ENCODE data around the gene MBNL2. TPM values are rescaled to one million over a fixed set of nuclear protein-coding genes. Genes with fewer than 3 reads are reported as not detected.

MBNL2 gene
- total RNA-seq, 1 donor from 2014 or later = 16.9 TPM

DNA sequence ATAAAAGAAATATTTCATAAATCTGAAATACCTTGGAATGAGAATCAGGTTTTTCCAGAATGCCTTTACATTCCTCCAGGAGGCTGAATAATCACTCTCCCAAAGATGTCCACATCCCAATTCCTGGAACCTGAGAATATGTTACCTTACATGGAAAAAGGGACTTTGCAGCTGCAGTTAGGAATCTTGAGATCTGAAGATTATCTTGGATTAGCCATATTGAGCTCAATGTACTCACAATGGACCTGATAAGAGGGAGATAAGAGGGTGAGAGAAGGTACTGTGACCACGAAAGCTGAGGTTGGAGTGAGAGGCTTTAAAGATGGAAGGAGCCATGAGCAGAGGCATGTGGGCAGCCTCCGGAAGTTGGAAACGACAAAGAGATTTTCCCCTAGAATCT, 36.8 kb upstream of the MBNL2 start:
- TF ChIP-seq, protein P1, sequence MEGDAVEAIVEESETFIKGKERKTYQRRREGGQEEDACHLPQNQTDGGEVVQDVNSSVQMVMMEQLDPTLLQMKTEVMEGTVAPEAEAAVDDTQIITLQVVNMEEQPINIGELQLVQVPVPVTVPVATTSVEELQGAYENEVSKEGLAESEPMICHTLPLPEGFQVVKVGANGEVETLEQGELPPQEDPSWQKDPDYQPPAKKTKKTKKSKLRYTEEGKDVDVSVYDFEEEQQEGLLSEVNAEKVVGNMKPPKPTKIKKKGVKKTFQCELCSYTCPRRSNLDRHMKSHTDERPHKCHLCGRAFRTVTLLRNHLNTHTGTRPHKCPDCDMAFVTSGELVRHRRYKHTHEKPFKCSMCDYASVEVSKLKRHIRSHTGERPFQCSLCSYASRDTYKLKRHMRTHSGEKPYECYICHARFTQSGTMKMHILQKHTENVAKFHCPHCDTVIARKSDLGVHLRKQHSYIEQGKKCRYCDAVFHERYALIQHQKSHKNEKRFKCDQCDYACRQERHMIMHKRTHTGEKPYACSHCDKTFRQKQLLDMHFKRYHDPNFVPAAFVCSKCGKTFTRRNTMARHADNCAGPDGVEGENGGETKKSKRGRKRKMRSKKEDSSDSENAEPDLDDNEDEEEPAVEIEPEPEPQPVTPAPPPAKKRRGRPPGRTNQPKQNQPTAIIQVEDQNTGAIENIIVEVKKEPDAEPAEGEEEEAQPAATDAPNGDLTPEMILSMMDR (conservative IDR thresholded peaks at IDR 0.05) = no peak
- H3K4me3 Mint-ChIP-seq = no peak overlapping the region
- peaks cover 2% of the 10 kb centered on the region for H3K27me3 Mint-ChIP-seq (ENCODE audit: low read depth)

DNA sequence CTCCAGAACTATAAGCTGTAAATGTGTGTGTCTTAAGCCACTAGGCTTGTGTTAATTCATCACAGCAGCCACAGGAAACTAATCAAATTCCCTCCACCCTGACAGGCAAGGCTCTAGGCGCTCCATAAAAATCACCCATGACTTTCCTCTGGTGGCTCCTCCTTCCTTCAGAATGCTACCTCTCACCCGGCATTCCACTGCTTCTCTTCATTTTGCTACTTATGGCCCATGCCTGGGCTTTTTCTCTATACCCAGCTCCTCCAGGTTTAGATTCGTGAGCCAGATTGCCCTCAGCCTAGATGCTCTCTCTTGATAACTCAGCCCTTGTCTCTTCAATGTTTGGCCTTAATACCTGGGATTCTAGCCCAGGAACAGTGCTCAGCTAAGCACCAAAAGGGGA, 36.4 kb upstream of the MBNL2 start:
- TF ChIP-seq, protein P1 (conservative IDR thresholded peaks at IDR 0.05) = no peak
- Mint-ChIP-seq H3K4me3 (no peak overlapping the region), H3K4me1 (peaks cover 6% of the 10 kb centered on the region), H3K27me3 (ENCODE audit: low read depth) (peaks cover 2% of the 10 kb centered on the region), H3K9me3 (no peaks in the 10 kb centered on the region), H3K27ac (ENCODE audit: unreplicated experiment) (peak overlapping the region; percentile 3), H3K36me3 (ENCODE audit: low read depth) (no peaks in the 10 kb centered on the region)
- no peak for DNase-seq (ENCODE audit: low read depth, low spot score)

More for the DNA sequence above, 36.8 kb upstream of the MBNL2 start:
- no peaks in the 10 kb centered on the region for H3K9me3 Mint-ChIP-seq
- DNase-seq (ENCODE audit: low read depth, low spot score) = no peak
- H3K4me1 Mint-ChIP-seq = peaks cover 7% of the 10 kb centered on the region
- no peaks in the 10 kb centered on the region for H3K36me3 Mint-ChIP-seq (ENCODE audit: low read depth)
- no peak overlapping the region for H3K27ac Mint-ChIP-seq (ENCODE audit: unreplicated experiment)

DNA sequence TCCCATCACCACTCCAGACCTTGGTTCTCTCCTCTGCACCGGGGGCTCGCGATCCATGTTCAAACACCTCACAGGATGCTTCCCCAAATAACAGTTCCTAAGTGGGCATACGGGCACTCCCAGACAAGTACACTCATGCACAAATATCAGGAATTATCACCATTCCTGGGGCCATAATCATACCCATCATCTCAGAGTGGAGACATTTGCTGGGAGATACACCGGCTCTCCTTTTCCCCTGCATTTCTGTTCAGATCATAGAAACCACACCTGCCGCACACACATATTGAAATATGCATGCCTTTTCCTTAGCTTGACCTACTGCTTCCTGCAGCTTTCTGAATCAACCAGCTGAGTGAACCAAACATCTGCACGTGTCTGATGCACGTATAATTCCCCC, 33.9 kb upstream of the MBNL2 start:
- no peak overlapping the region for H3K4me3 Mint-ChIP-seq
- no peak overlapping the region for H3K27ac Mint-ChIP-seq (ENCODE audit: unreplicated experiment)
- H3K4me1 Mint-ChIP-seq = no peaks in the 10 kb centered on the region
- TF ChIP-seq, protein P1 (conservative IDR thresholded peaks at IDR 0.05) = no peak
- no peak for DNase-seq (ENCODE audit: low read depth, low spot score)
- no peaks in the 10 kb centered on the region for H3K36me3 Mint-ChIP-seq (ENCODE audit: low read depth)
- H3K9me3 Mint-ChIP-seq = no peaks in the 10 kb centered on the region
- peaks cover 2% of the 10 kb centered on the region for H3K27me3 Mint-ChIP-seq (ENCODE audit: low read depth)

DNA sequence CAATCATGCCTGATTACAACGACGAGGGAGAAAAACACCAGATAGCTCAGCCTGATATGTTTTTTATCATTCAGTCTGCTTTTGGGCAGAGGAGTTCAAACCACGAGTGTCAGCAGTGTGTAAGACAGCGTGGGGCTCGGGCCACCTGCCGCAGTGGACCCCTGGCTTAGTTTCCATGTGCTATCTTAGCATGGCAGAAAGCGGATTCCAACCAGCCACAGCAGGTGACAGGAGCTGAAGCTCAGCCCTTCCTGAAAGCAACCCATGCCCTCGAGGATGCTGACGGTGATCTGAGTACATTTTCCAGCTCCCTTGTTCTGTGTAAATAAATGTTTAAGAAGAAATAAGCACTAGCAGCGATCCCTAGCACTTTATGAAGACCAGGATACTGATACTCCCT, 32.2 kb upstream of the MBNL2 start:
- Mint-ChIP-seq H3K36me3 (ENCODE audit: low read depth) (no peaks in the 10 kb centered on the region), H3K27me3 (ENCODE audit: low read depth) (peaks cover 2% of the 10 kb centered on the region), H3K27ac (ENCODE audit: unreplicated experiment) (no peak overlapping the region), H3K4me3 (no peak overlapping the region), H3K9me3 (peaks cover 3% of the 10 kb centered on the region), H3K4me1 (peaks cover 15% of the 10 kb centered on the region)
- no peak for DNase-seq (ENCODE audit: low read depth, low spot score)
- TF ChIP-seq, protein P1 (conservative IDR thresholded peaks at IDR 0.05) = no peak

DNA sequence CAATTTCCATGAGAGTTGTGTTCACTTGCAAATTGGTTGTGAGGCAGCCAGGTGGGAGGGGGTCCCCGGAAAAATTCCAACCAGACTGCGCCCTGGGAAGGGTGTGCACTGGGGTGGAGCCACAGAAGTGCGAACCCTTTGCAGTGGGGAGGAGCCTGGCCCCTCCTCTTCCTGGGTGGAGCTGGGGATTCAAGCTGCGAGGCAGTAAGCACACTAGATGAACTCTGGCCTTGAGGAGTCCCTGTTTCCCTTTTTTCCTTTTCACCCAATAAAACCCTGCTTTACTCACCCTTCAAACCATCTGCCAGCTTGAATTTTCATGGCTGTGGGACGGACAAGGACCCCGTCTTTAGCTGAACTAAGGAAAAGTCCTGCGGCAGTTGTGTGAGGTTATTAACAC, 31.0 kb upstream of the MBNL2 start:
- no peak overlapping the region for H3K4me3 Mint-ChIP-seq
- H3K4me1 Mint-ChIP-seq = peaks cover 22% of the 10 kb centered on the region
- no peaks in the 10 kb centered on the region for H3K36me3 Mint-ChIP-seq (ENCODE audit: low read depth)
- no peak for DNase-seq (ENCODE audit: low read depth, low spot score)
- TF ChIP-seq, protein P1 (conservative IDR thresholded peaks at IDR 0.05) = no peak
- H3K27ac Mint-ChIP-seq (ENCODE audit: unreplicated experiment) = no peak overlapping the region
- peaks cover 3% of the 10 kb centered on the region for H3K9me3 Mint-ChIP-seq
- no peaks in the 10 kb centered on the region for H3K27me3 Mint-ChIP-seq (ENCODE audit: low read depth)

DNA sequence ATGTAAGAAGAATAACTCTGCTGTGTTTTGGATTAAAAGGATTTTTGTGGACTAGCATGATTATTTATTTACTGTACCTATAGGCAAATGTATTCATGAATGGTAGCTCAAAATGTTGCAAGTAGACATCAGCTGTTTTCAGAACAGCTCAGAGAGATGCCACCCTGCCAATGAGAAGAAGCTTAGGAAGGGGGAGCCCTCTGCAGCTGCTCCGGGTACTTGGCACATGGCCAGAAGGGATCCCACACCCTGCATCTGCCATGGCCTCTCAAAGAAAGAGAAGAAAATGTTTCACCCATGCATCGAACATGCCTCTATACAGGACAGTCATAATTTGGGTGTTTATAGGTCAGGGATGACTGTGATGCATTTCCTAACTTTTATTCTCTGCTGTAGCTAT, 30.5 kb upstream of the MBNL2 start:
- H3K9me3 Mint-ChIP-seq = peaks cover 3% of the 10 kb centered on the region
- no peaks in the 10 kb centered on the region for H3K27me3 Mint-ChIP-seq (ENCODE audit: low read depth)
- DNase-seq (ENCODE audit: low read depth, low spot score) = no peak
- H3K27ac Mint-ChIP-seq (ENCODE audit: unreplicated experiment) = no peak overlapping the region
- H3K4me3 Mint-ChIP-seq = no peak overlapping the region
- TF ChIP-seq, protein P1 (conservative IDR thresholded peaks at IDR 0.05) = no peak
- peaks cover 27% of the 10 kb centered on the region for H3K4me1 Mint-ChIP-seq
- no peaks in the 10 kb centered on the region for H3K36me3 Mint-ChIP-seq (ENCODE audit: low read depth)

Measured in neural crest cell (in vitro differentiated cells).